Lower lobe of right lung (tissue), 2 donors: ENCODE data around the gene C10orf105. TPM values are rescaled to one million over a fixed set of nuclear protein-coding genes. Genes with fewer than 3 reads are reported as not detected.

Experiments
- ATAC-seq, 2 donors: fragments of 200-7000 bp; cut with Tn5 transposase; one replicate each; pipeline ENCODE4 v1.9.1; 2020 to 2022; ENCODE audit warnings: mild to moderate bottlenecking in 2 of 2, moderate library complexity in 2 of 2
- DNase-seq: peaks from one replicate; pipeline ENCODE4 v3.0.0-alpha.2; 2020
- H3K27ac ChIP-seq: fragments of 200-600 bp; one replicate; pipeline ENCODE4 v1.8.0; 2022
- H3K27me3 ChIP-seq: fragments of 200-600 bp; one replicate; pipeline ENCODE4 v1.8.0; 2022; ENCODE audit warnings: low read depth
- H3K36me3 ChIP-seq: fragments of 200-600 bp; one replicate; pipeline ENCODE4 v1.8.0; 2022; ENCODE audit warnings: mild to moderate bottlenecking
- H3K4me1 ChIP-seq: fragments of 200-600 bp; one replicate; pipeline ENCODE4 v1.8.0; 2022
- H3K4me3 ChIP-seq: fragments of 200-600 bp; one replicate; pipeline ENCODE4 v1.8.0; 2022; ENCODE audit warnings: mild to moderate bottlenecking
- H3K9me3 ChIP-seq: fragments of 200-600 bp; one replicate; pipeline ENCODE4 v1.8.0; 2022
- CTCF ChIP-seq: fragments of 200-600 bp; IDR thresholded peaks from one replicate; pipeline ENCODE4 v1.8.0; 2022; ENCODE audit warnings: antibody characterized with exemption, mild to moderate bottlenecking
- intact Hi-C: fragments of 100-400 bp; cut with DNase I; formaldehyde crosslinking; loops from one replicate; pipeline ENCODE4 v1.11.0; 2022
- total RNA-seq: library from RNA; stranded (reverse); fragmentation: NEBNext Ultra II Directional; extraction: Animal tissue kit (Norgen Biotek cat#: 25700); gene quantifications from one replicate; pipeline ENCODE4 v1.2.1, GENCODE V29; 2021
- donor health status: DM: no; HTN: yes; CAD: no; lungs with severe emphysema.

Gene C10orf105
- total RNA-seq, 1 donor from 2014 or later, result 0.32 TPM

- no peak overlapping the region for H3K27ac ChIP-seq
- no peaks in the 10 kb centered on the region for H3K36me3 ChIP-seq
- intact Hi-C loops, result no loop called here
- H3K4me3 ChIP-seq, result no peak overlapping the region
- no peaks in the 10 kb centered on the region for H3K27me3 ChIP-seq
- TF ChIP-seq CTCF, result no peak
- no peaks in the 10 kb centered on the region for H3K4me1 ChIP-seq
- DNase-seq, result no peak
- no peaks in the 10 kb centered on the region for H3K9me3 ChIP-seq
- no peak for ATAC-seq
Observed at GRCh38 chr10:71661779-71662336, 57.7 kb downstream of the C10orf105 start.

Other genes starting within 250 kb of the C10orf105 start
- 117 TPM for gene VSIR, start 53.7 kb upstream of the C10orf105 start, total RNA-seq
- 2,019 TPM for gene PSAP, start 131.5 kb upstream of the C10orf105 start, total RNA-seq
- 12.0 TPM for gene CHST3, start 244.6 kb upstream of the C10orf105 start, total RNA-seq